Osteoblast (primary cell): ENCODE results near the gene AUTS2. TPM values are rescaled to one million over a fixed set of nuclear protein-coding genes. Genes with fewer than 3 reads are reported as not detected.

Experiments used
- DNase-seq: peaks from one replicate; pipeline ENCODE4 v3.0.0; 2011; ENCODE audit warnings: low spot score, mixed read lengths; ENCODE audit not compliant: insufficient read length; ENCODE audit errors: missing footprints
- H2AFZ ChIP-seq: 2 replicates; pipeline ENCODE4 v1.6.0; 2011; ENCODE audit warnings: mild to moderate bottlenecking, low read length
- H3K27ac ChIP-seq: 2 replicates; pipeline ENCODE4 v1.5.1; 2011; ENCODE audit warnings: mild to moderate bottlenecking, low read depth, low read length, moderate library complexity
- H3K27me3 ChIP-seq: 2 replicates; pipeline ENCODE4 v1.6.0; 2012; ENCODE audit warnings: mild to moderate bottlenecking, control low read depth, inconsistent platforms, low read length, moderate library complexity; ENCODE audit not compliant: insufficient read depth
- H3K36me3 ChIP-seq: 2 replicates; pipeline ENCODE4 v1.5.1; 2011; ENCODE audit warnings: mild to moderate bottlenecking, low read length, control low read depth, moderate library complexity; ENCODE audit not compliant: insufficient read depth
- H3K4me1 ChIP-seq: 2 replicates; pipeline ENCODE4 v1.5.1; 2011; ENCODE audit warnings: mild to moderate bottlenecking, low read length, control low read depth, moderate library complexity; ENCODE audit not compliant: insufficient read depth
- H3K4me2 ChIP-seq: 2 replicates; pipeline ENCODE4 v1.6.0; 2011; ENCODE audit warnings: mild to moderate bottlenecking, low read length; ENCODE audit not compliant: insufficient read depth
- H3K4me3 ChIP-seq: fragments of 200-600 bp; sonication (generic); 3 replicates; pipeline ENCODE4 v1.5.1; 2012; ENCODE audit warnings: mild to moderate bottlenecking, low read length, inconsistent platforms; ENCODE audit not compliant: insufficient read depth
- H3K79me2 ChIP-seq: 2 replicates; pipeline ENCODE4 v1.6.0; 2012; ENCODE audit warnings: mild to moderate bottlenecking, low read length, control low read depth, inconsistent platforms; ENCODE audit not compliant: insufficient read depth
- H3K9me3 ChIP-seq: 2 replicates; pipeline ENCODE4 v1.5.1; 2011; ENCODE audit warnings: low read depth, low read length, control low read depth
- H4K20me1 ChIP-seq: 2 replicates; pipeline ENCODE4 v1.6.0; 2012; ENCODE audit warnings: mild to moderate bottlenecking, low read length, control low read depth; ENCODE audit not compliant: insufficient read depth
- CTCF ChIP-seq: IDR thresholded peaks from 2 replicates; pipeline ENCODE4 v1.5.1; 2011; ENCODE audit warnings: mild to moderate bottlenecking, low read depth, low read length, moderate library complexity; ENCODE audit errors: extremely low read depth
- total RNA-seq: library from RNA; depleted of rRNA; stranded (reverse); fragments of >200 nt; gene quantifications from 2 replicates; pipeline ENCODE4 v1.2.3, GENCODE V29; 2012

AUTS2 gene
- total RNA-seq, 1 donor: 15.2 TPM

- Histone ChIP-seq H2AFZ (peak overlapping the region; percentile 65), H3K27me3 (no peaks in the 10 kb centered on the region), H3K27ac (no peak overlapping the region), H3K4me3 (peak overlapping the region; percentile 88), H3K9me3 (no peaks in the 10 kb centered on the region), H3K4me1 (peaks cover 10% of the 10 kb centered on the region), H3K4me2 (peak overlapping the region; percentile 78), H4K20me1 (no peaks in the 10 kb centered on the region), H3K36me3 (no peaks in the 10 kb centered on the region), H3K79me2 (peaks cover 28% of the 10 kb centered on the region)
- DNase-seq: peak; percentile 89
- TF ChIP-seq CTCF: no peak
Measured at GRCh38 chr7:70693321-70693685, 1095.0 kb downstream of the AUTS2 start.

- Histone ChIP-seq H3K36me3 (no peaks in the 10 kb centered on the region), H3K79me2 (peaks cover 30% of the 10 kb centered on the region), H3K9me3 (no peaks in the 10 kb centered on the region), H3K4me1 (peaks cover 10% of the 10 kb centered on the region), H3K27me3 (no peaks in the 10 kb centered on the region), H3K4me2 (peak overlapping the region; percentile 82), H4K20me1 (no peaks in the 10 kb centered on the region), H3K27ac (no peak overlapping the region), H3K4me3 (peak overlapping the region; percentile 88), H2AFZ (peak overlapping the region; percentile 65)
- no peak for TF ChIP-seq CTCF
- DNase-seq: peak; percentile 94
Measured at GRCh38 chr7:70693686-70694433, 1095.6 kb downstream of the AUTS2 start.

GRCh38 chr7:70694434-70694970, 1096.2 kb downstream of the AUTS2 start:
- peak; percentile 93 for DNase-seq
- Histone ChIP-seq H3K4me1 (peaks cover 10% of the 10 kb centered on the region), H3K4me3 (peak overlapping the region; percentile 88), H3K9me3 (no peaks in the 10 kb centered on the region), H3K79me2 (peaks cover 34% of the 10 kb centered on the region), H3K27me3 (no peaks in the 10 kb centered on the region), H3K27ac (peak overlapping the region; percentile 54), H3K4me2 (peak overlapping the region; percentile 82), H3K36me3 (no peaks in the 10 kb centered on the region), H2AFZ (peak overlapping the region; percentile 80), H4K20me1 (no peaks in the 10 kb centered on the region)
- TF ChIP-seq CTCF: no peak

- peak; percentile 94 for DNase-seq
- Histone ChIP-seq H3K4me1 (peaks cover 10% of the 10 kb centered on the region), H4K20me1 (no peaks in the 10 kb centered on the region), H3K36me3 (no peaks in the 10 kb centered on the region), H3K9me3 (no peaks in the 10 kb centered on the region), H3K79me2 (peaks cover 35% of the 10 kb centered on the region), H3K27ac (peak overlapping the region; percentile 54), H2AFZ (peak overlapping the region; percentile 87), H3K27me3 (no peaks in the 10 kb centered on the region), H3K4me2 (peak overlapping the region; percentile 82), H3K4me3 (peak overlapping the region; percentile 88)
- no peak for TF ChIP-seq CTCF
Measured at GRCh38 chr7:70694971-70695794, 1096.9 kb downstream of the AUTS2 start.
